G401 (cell line): ENCODE measurements around the gene IL18BP. TPM values are rescaled to one million over a fixed set of nuclear protein-coding genes. Genes with fewer than 3 reads are reported as not detected.

ENCODE experiments used
- DNase-seq: peaks from one replicate; pipeline ENCODE4 v3.0.0-alpha.2; 2015; ENCODE audit warnings: low spot score
- in situ Hi-C: cut with HindIII; loops from 2 replicates; pipeline ENCODE4 v1.10.0; 2016; ENCODE audit warnings: low sequenced_read_pairs, mixed read lengths
- total RNA-seq: library from RNA; depleted of rRNA; stranded (reverse); fragments of >200 nt; shearing (Covaris generic); gene quantifications from 2 replicates; pipeline ENCODE4 v1.2.3, GENCODE V29; 2014

The IL18BP gene
- total RNA-seq, 1 experiment from 2014 or later, result 5.6 TPM

GRCh38 chr11:71994786-71995185 is 3.9 kb upstream of the IL18BP start:
- in situ Hi-C loops, result no loop called here
- DNase-seq, result no peak

- no peak for DNase-seq
- in situ Hi-C loops, result no loop called here
Measured at GRCh38 chr11:71995726-71996291, 2.9 kb upstream of the IL18BP start.

- no peak for DNase-seq
- in situ Hi-C loops, result no loop called here
Measured at GRCh38 chr11:71996517-71996916, 2.2 kb upstream of the IL18BP start.

GRCh38 chr11:71996946-71997345 is 1.8 kb upstream of the IL18BP start:
- no peak for DNase-seq
- in situ Hi-C loops, result no loop called here

GRCh38 chr11:71997594-71997993 is 1.1 kb upstream of the IL18BP start:
- in situ Hi-C loops, result no loop called here
- DNase-seq, result no peak

GRCh38 chr11:71998061-71998460 is 648 bp upstream of the IL18BP start:
- in situ Hi-C loops, result no loop called here
- no peak for DNase-seq

- in situ Hi-C loops, result no loop called here
- DNase-seq, result no peak
Measured at GRCh38 chr11:71999362-71999761, 653 bp downstream of the IL18BP start.

- in situ Hi-C loops, result no loop called here
- no peak for DNase-seq
Measured at GRCh38 chr11:71999798-72000197, 1.1 kb downstream of the IL18BP start.

- DNase-seq, result no peak
- in situ Hi-C loops, result no loop called here
Measured at GRCh38 chr11:72000202-72000867, 1.6 kb downstream of the IL18BP start.

- no peak for DNase-seq
- in situ Hi-C loops, result no loop called here
Measured at GRCh38 chr11:72001285-72001684, 2.6 kb downstream of the IL18BP start.

GRCh38 chr11:72001834-72002591 is 3.3 kb downstream of the IL18BP start:
- no peak for DNase-seq
- in situ Hi-C loops, result no loop called here

GRCh38 chr11:72002841-72003775 is 4.4 kb downstream of the IL18BP start:
- in situ Hi-C loops, result no loop called here
- DNase-seq, result no peak

- no peak for DNase-seq
- in situ Hi-C loops, result no loop called here
Measured at GRCh38 chr11:72003776-72004171, 5.1 kb downstream of the IL18BP start.

- DNase-seq, result no peak
- in situ Hi-C loops, result no loop called here
Measured at GRCh38 chr11:72004515-72005346, 6.0 kb downstream of the IL18BP start.

GRCh38 chr11:72005347-72006260 is 6.9 kb downstream of the IL18BP start:
- in situ Hi-C loops, result no loop called here
- DNase-seq, result no peak

- in situ Hi-C loops, result no loop called here
- DNase-seq, result no peak
Measured at GRCh38 chr11:72006309-72007088, 7.8 kb downstream of the IL18BP start.

GRCh38 chr11:72007089-72007476 is 8.4 kb downstream of the IL18BP start:
- in situ Hi-C loops, result no loop called here
- DNase-seq, result no peak
